Endodermal cell (in vitro differentiated cells): Measurements from ENCODE around the gene ADSS1. TPM values are rescaled to one million over a fixed set of nuclear protein-coding genes. Genes with fewer than 3 reads are reported as not detected.

Experiments used
- DNase-seq: peaks from one replicate; pipeline ENCODE4 v3.0.0-alpha.2; 2017
- H3K27ac ChIP-seq: 2 replicates; pipeline ENCODE4 v1.5.1; 2013; ENCODE audit warnings: mild to moderate bottlenecking, low read depth, low read length, moderate library complexity
- H3K27me3 ChIP-seq: 2 replicates; pipeline ENCODE4 v1.6.1; 2013; ENCODE audit warnings: mild to moderate bottlenecking, low read length, moderate library complexity; ENCODE audit not compliant: insufficient read depth, control insufficient read depth, poor library complexity, severe bottlenecking
- H3K36me3 ChIP-seq: 2 replicates; pipeline ENCODE4 v1.7.0; 2013; ENCODE audit warnings: mild to moderate bottlenecking, low read length, moderate library complexity; ENCODE audit not compliant: control insufficient read depth, insufficient read depth
- H3K4me1 ChIP-seq: one replicate; pipeline ENCODE4 v1.7.0; 2013; ENCODE audit warnings: low read length; ENCODE audit not compliant: control insufficient read depth, insufficient read depth
- H3K4me3 ChIP-seq: 2 replicates; pipeline ENCODE4 v1.5.1; 2013; ENCODE audit warnings: mild to moderate bottlenecking, low read length, moderate library complexity
- H3K9ac ChIP-seq: 2 replicates; pipeline ENCODE4 v1.6.1; 2013; ENCODE audit warnings: mild to moderate bottlenecking, low read length, moderate library complexity; ENCODE audit not compliant: poor library complexity, severe bottlenecking; ENCODE audit errors: extremely low read depth
- H3K9me3 ChIP-seq: 2 replicates; pipeline ENCODE4 v1.6.1; 2013; ENCODE audit warnings: mild to moderate bottlenecking, low read length, moderate library complexity; ENCODE audit not compliant: control insufficient read depth
- H3K27ac Mint-ChIP-seq: 2 replicates; pipeline ENCODE4 v1.8.0; 2020; ENCODE audit warnings: mixed read lengths
- H3K27me3 Mint-ChIP-seq: 2 replicates; pipeline ENCODE4 v1.8.0; 2021; ENCODE audit warnings: mild to moderate bottlenecking, mixed read lengths; ENCODE audit not compliant: insufficient read depth
- H3K36me3 Mint-ChIP-seq: 2 replicates; pipeline ENCODE4 v1.8.0; 2020; ENCODE audit warnings: low read depth, mixed read lengths
- H3K4me1 Mint-ChIP-seq: 2 replicates; pipeline ENCODE4 v1.8.0; 2020; ENCODE audit warnings: mixed read lengths
- H3K4me3 Mint-ChIP-seq: 2 replicates; pipeline ENCODE4 v1.8.0; 2020; ENCODE audit warnings: mild to moderate bottlenecking, moderate library complexity, mixed read lengths
- H3K9me3 Mint-ChIP-seq: 2 replicates; pipeline ENCODE4 v1.8.0; 2020; ENCODE audit warnings: mild to moderate bottlenecking, mixed read lengths
- WGBS, 2 experiments: methylation state at CpG; one replicate each; pipeline versions ENCODE4 v1.1.5 to v1.1.7; 2013; ENCODE audit warnings: missing lambda C conversion rate in 2 of 2, mixed read lengths in 1 of 2; ENCODE audit not compliant: insufficient coverage in 1 of 2, insufficient read length in 1 of 2; 5-methylcytosine and 5-hydroxymethylcytosine counted together
- total RNA-seq, 2 donors: library from RNA; stranded (reverse); fragmentation: NEBNext Ultra II Directional in 1 of 2; extraction: Animal tissue kit (Norgen Biotek cat#: 25700) in 1 of 2; gene quantifications; 2 replicates in 1 of 2; 3 replicates in 1 of 2; pipeline ENCODE4 v1.2.1, GENCODE V29; 2021
- TF ChIP-seq, protein P1 (sequence below): fragments of 200-600 bp; sonication (generic); conservative IDR thresholded peaks from 2 replicates; pipeline ENCODE4 v1.5.0; 2021; ENCODE audit warnings: antibody characterized with exemption, mild to moderate bottlenecking

ADSS1 gene
- total RNA-seq, 2 donors from 2014 or later = 15.8 to 31.0 TPM

DNA sequence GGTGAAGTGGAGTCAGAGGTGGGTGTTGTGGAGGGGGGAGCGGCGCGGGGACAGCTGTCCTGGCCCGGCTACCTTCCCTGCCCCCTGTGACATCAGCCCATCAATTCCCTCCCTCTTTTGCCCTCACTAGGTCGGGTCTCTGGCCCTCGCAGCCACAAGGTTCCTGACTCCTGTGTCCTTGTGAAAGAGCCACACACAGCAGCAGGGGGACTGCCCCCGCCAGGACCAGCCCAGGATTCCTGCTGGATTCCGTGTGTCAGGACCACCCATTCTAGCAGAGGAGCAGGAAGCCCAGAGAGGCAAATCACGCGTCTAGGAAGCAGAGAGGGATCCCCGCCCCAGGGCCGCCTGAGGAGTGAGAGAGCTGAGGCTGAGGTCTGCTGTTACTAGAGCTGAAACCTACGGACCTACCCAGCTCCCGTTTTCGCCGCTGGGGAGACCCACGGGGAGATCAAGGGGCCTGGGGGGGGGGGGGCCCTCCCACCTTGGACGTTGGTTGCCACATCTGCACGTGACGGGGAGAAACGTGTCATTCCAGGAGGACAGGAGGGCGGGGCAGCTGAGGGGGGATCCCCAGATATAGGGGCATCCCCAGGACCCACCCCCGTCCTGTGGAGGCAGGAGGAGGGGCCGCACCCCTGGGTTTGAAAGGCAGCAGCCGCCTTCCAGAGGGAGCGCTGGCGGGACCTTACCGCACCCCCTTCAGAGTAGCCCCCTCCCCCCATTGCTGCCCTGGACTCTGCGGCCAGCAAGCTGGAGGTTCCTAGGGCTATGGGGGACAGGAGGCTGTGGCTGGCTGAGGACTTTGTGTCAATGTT is 47.1 kb upstream of the ADSS1 start:
- H3K4me1 ChIP-seq = peaks cover 18% of the 10 kb centered on the region
- peak overlapping the region; percentile 79 for H3K4me3 ChIP-seq
- Mint-ChIP-seq H3K4me3 (peak overlapping the region; percentile 67), H3K36me3 (no peaks in the 10 kb centered on the region), H3K27ac (peak overlapping the region; percentile 98), H3K27me3 (no peaks in the 10 kb centered on the region), H3K4me1 (peaks cover 42% of the 10 kb centered on the region), H3K9me3 (no peaks in the 10 kb centered on the region)
- no peaks in the 10 kb centered on the region for H3K9me3 ChIP-seq
- 20 to 29% methylated on average over 5 to 24 of the region's 29 CpGs for WGBS, 2 experiments
- H3K27me3 ChIP-seq = no peaks in the 10 kb centered on the region
- TF ChIP-seq, protein P1, sequence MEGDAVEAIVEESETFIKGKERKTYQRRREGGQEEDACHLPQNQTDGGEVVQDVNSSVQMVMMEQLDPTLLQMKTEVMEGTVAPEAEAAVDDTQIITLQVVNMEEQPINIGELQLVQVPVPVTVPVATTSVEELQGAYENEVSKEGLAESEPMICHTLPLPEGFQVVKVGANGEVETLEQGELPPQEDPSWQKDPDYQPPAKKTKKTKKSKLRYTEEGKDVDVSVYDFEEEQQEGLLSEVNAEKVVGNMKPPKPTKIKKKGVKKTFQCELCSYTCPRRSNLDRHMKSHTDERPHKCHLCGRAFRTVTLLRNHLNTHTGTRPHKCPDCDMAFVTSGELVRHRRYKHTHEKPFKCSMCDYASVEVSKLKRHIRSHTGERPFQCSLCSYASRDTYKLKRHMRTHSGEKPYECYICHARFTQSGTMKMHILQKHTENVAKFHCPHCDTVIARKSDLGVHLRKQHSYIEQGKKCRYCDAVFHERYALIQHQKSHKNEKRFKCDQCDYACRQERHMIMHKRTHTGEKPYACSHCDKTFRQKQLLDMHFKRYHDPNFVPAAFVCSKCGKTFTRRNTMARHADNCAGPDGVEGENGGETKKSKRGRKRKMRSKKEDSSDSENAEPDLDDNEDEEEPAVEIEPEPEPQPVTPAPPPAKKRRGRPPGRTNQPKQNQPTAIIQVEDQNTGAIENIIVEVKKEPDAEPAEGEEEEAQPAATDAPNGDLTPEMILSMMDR = no peak
- H3K9ac ChIP-seq = peak overlapping the region; percentile 90
- peak overlapping the region; percentile 92 for H3K27ac ChIP-seq
- DNase-seq = peak; percentile 86
- H3K36me3 ChIP-seq = no peaks in the 10 kb centered on the region

DNA sequence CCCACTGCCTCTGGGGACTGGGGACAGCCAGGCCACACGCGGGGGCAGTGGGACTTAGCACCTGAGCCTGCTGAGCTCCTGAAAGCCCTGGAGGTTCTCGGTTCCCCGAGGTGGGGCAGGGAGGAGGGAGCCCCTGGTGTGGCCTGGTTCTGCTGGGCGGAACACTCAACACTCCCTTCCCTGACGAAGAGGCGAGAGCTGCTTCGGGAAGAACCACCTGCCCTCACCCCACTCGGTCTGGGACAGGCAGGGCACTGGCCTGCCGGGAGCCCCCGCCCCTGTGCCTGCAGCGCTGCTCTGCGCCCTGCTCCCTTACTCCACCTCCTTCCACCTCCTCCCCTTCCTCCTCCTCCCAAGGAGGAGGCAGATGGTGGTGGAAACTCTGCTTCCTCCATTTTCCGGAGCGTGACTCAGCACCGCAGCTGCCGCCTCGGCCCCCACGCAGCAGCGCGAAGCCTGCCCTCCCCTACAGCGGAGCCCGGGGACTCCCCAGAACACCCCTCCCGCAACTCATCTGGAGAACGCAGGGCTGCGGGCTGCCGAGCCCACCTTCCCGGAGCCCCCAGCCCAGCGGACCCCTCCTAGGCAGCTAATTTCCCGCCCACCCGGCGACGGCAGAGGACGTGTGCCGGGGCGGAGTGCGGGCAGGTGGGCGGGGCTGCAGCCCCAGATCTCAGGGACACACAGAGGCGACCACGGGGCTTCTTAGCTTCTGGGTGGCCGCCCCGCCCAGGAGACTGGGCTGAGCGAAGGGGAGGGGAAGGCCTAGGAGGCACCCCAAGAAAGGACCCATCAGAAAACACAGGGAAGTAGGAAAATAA is 46.3 kb upstream of the ADSS1 start:
- no peaks in the 10 kb centered on the region for H3K9me3 Mint-ChIP-seq
- H3K27ac ChIP-seq = peak overlapping the region; percentile 92
- peak overlapping the region; percentile 67 for H3K4me3 Mint-ChIP-seq
- H3K36me3 Mint-ChIP-seq = no peaks in the 10 kb centered on the region
- peaks cover 23% of the 10 kb centered on the region for H3K4me1 ChIP-seq
- H3K9me3 ChIP-seq = no peaks in the 10 kb centered on the region
- peak overlapping the region; percentile 98 for H3K27ac Mint-ChIP-seq
- peak overlapping the region; percentile 79 for H3K4me3 ChIP-seq
- 3% methylated on average over 26 to 43 of the region's 43 CpGs for WGBS, 2 experiments
- H3K27me3 ChIP-seq = no peaks in the 10 kb centered on the region
- DNase-seq = peak; percentile 93
- peak overlapping the region; percentile 90 for H3K9ac ChIP-seq
- peaks cover 50% of the 10 kb centered on the region for H3K4me1 Mint-ChIP-seq
- TF ChIP-seq, protein P1 = no peak
- H3K36me3 ChIP-seq = no peaks in the 10 kb centered on the region
- H3K27me3 Mint-ChIP-seq = no peaks in the 10 kb centered on the region

DNA sequence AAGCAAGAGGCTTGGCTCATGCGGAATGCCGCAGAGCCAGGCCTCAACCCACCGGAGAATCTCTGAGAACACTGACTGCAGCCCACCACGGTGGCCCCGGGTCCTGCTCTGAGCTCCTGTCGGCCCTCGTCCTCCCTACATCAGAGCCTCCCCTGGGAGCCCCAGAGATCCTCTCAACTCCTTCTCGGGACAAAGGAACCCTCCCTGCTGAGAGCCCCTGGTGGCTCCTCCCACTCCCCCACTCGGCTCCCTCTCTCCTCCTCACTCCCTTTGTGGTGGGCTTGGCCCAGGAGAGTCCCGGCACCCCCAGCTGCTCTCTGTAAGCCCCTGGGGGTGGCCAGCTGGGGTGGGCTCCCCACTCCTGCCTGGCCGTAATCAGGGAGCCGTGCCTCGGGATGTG is 45.7 kb upstream of the ADSS1 start:
- peak overlapping the region; percentile 67 for H3K4me3 Mint-ChIP-seq
- Histone ChIP-seq H3K27me3 (no peaks in the 10 kb centered on the region), H3K9me3 (no peaks in the 10 kb centered on the region), H3K36me3 (no peaks in the 10 kb centered on the region), H3K27ac (peak overlapping the region; percentile 92), H3K4me3 (peak overlapping the region; percentile 79), H3K4me1 (peaks cover 27% of the 10 kb centered on the region), H3K9ac (peak overlapping the region; percentile 90)
- H3K4me1 Mint-ChIP-seq = peaks cover 54% of the 10 kb centered on the region
- no peaks in the 10 kb centered on the region for H3K36me3 Mint-ChIP-seq
- H3K27me3 Mint-ChIP-seq = no peaks in the 10 kb centered on the region
- 19 to 44% methylated on average over 7 to 13 of the region's 13 CpGs for WGBS, 2 experiments
- H3K9me3 Mint-ChIP-seq = no peaks in the 10 kb centered on the region
- TF ChIP-seq, protein P1 = no peak
- peak; percentile 79 for DNase-seq
- H3K27ac Mint-ChIP-seq = peak overlapping the region; percentile 98
